Erythroblast (primary cell): ENCODE results near the gene BEX3.

Experiments used
- GATA1 ChIP-seq: IDR thresholded peaks from 2 replicates; pipeline ENCODE4 v1.6.1; 2011; ENCODE audit warnings: low read depth, mild to moderate bottlenecking, control low read depth, low read length, moderate library complexity
- POLR2A ChIP-seq: IDR thresholded peaks from 2 replicates; pipeline ENCODE4 v1.6.1; 2011; ENCODE audit warnings: mild to moderate bottlenecking, low read length

DNA sequence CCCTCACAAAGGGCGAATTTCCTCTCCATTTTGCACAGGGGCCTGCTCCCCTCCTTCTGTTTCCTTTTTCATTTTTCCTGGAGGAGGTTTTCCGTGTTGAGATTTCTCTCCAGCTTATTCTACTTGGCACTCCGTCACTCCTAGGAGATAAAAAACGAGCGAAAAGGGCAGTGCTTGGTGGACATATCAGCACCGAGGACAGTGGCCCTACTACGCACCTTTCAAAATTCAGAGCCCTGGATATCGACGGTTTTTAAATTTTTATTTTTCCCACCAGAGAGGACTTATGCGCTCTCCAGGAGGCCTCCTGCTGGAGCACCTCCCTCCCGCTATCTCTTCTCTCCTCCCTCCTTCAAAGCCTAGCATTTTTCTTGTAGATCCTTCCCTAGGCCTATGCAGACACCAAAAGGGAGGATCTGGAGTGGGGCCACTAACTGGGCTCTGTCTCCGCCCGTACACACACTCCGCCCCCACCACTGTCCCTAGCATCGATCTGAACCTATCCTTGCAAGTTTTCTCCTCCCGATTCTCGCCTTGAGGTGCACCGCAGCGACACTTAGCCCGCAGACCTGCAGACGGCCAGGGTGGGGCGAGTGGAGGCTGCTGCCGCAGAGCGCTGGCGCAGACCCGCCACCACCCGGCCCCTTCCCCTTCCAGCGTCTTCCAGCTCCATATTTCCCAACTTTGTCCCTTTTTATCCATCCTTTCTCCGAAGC, 28.5 kb upstream of the BEX3 start:
- TF ChIP-seq POLR2A (no peak), GATA1 (no peak)
